GM21825 (cell line): ENCODE data around the gene BTRC.

Source experiments
- ATAC-seq: cut with Tn5 transposase; IDR thresholded peaks from one replicate; pipeline ENCODE4 v1.9.1; 2021; ENCODE audit warnings: mild to moderate bottlenecking, moderate library complexity; ENCODE audit not compliant: unreplicated experiment

Gene BTRC

DNA sequence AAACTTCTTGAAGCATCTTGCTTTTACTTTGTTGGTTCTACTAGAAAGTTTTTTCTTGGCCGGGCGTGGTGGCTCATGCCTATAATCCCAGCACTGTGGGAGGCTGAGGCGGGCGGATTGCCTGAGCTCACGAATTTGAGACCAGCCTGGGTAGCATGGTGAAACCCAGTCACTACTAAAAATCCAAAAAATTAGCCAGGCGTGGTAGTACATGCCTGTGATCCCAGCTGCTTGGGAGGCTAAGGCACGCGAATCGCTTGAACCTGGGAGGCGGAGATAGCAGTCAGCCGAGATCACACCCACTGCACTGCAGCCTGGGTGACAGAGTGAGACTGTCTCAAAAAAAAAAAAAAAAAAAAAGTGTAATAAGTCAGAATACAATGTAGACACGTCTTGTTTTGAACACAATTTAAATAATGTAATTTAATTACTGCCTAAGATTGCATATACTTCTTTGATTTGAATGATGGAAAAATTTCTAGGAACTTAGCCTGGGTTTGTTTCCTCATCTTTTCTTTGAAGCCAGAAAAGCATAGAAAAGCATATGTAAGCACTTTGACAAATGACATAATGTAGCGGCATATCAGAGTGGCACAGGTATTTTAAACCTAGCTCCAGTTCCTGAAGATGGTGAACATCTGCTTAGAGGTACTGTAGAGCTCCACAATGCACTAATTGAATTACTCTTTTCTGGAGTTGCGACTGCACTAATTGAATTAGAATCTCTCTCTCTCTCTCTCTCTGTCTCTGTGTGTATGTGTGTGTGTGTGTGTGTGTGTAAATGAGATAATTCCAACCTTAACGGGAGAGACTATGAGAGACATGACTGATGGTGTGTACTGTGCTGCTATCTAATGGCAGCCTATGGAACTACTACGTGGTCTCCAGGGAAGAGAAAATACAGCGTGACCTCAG, 87.8 kb downstream of the BTRC start:
- no peak for ATAC-seq

DNA sequence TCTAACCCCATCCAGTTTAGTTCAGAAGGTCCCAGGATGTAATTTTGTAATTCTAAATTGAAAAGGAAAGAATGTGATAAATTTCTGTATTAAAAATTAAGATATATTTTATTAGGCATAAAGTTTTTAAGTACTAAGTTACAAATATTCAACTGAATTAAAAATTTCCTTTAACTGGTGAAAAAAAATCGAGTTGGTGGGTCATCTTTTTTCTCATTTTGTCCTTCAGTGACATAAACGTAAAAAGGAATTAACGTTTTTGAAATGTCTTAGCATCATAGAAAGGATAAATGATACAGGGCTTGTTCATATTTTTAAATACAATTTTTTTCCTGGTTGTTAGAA, 88.5 kb downstream of the BTRC start:
- no peak for ATAC-seq

GRCh38 chr10:101444058-101444898, 90.3 kb downstream of the BTRC start:
- ATAC-seq, result no peak

GRCh38 chr10:101446071-101446470, 92.1 kb downstream of the BTRC start:
- ATAC-seq, result no peak

GRCh38 chr10:101446947-101447346, 93.0 kb downstream of the BTRC start:
- ATAC-seq, result no peak

DNA sequence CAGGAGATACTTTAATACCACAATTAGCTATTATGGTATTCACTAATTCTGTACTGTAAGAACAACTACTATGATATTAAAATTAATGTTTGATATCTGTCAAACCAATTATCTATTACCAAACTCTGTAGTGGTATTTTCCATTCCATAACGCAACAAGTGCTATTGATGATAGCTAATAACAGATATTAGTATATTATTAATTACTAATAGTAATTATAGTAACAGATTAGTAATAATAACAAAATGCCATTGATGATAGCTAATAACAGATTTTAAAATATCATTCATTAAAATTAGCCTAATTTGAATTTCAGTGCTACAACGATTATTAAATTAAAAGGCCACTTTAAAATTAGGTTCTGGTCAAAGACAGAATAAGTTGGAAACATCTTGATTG, 93.5 kb downstream of the BTRC start:
- ATAC-seq, result no peak

DNA sequence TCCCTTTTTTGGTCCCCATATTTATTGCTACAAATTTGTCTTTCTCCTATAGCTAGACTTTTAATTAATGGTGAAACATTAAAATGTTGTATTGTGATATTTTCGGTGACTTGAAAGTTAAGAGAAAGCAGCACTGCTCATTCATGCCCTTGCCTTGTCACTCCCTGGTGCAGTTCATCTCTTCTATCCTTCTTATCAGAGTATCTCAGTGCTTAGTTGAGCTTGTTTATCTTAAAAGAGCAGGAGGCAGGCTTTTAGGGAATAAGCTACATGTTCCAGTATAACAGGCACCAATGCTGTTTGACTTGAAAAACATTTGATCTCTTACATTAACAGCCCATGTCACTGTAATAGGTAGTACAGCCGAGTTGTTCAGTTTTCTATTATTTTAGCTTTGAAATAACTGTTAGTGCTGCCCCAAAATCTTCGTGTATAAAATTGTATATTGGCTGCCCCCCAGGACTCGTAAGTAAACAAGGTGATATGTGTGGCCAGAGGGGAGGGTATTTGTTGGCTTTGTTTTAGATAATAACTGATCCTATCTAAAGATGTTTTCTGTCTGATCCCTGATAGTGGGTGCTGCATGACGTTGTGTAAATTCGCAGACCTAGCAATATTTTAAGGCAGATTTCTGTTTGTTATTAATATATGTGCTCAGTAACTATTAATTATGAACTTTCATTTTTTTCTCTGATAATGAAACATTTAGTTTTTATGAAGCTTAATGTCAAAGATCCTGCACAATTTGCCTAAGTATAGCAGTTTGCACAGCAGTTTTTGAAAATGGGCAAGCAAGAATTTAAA, 96.5 kb downstream of the BTRC start:
- ATAC-seq, result no peak

DNA sequence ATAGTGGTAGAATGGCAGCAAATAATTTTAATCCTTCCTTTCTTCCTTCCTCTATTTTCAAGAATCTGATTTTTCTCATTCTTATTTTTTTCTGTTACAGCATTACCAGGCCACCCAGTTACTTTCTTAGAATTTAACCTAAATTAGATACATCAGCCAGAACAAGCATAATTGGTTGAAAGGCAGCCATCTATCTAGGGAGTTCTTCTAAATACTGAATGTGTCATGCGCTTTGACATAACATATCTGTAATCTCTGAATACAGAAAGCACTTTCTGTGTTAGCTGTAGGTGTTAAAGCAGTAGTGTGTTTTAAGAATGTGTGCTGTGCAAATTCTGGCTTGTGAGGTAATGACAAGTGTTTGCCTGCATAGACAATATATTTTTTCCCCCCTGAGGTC, 97.3 kb downstream of the BTRC start:
- ATAC-seq, result no peak

DNA sequence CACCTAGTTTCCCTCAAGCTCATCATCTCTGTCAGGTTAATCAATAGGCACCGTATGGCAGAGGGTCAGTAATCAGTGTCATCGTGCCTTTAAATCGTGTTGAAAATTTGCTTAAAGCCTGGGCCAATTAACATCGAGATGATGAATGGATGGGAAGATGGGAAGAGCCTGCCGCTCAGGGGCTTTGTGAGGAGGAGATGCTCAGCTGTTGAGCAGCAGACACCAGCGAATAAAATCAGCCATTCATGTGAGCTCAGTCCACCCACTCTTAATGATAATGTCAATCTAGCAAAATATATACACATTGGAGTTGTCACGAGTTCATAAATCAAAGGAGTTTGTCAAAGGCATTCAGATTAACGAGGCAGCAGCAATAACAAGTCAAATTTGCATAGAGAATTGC, 97.7 kb downstream of the BTRC start:
- no peak for ATAC-seq

GRCh38 chr10:101452176-101452575, 98.2 kb downstream of the BTRC start:
- ATAC-seq, result no peak

- no peak for ATAC-seq
Measured at GRCh38 chr10:101452593-101452992, 98.6 kb downstream of the BTRC start.

DNA sequence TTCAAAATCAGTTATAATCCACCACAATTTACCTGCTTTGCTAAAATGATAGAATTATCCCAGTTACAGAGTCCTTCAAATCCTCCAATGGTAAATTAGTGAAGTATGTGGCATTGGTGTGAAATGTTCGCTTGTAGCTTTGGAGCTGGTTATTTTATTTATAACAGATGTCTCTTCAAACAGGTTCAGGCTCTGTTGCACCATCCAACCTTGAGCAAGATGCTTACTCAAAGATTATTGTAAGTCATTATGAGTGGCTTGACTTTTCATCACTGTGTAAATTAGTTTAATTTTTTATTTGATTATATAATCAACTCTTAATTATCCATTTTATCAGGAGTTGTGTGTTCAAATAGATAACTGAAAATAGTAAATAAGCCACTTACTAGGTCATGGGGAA, 99.4 kb downstream of the BTRC start:
- ATAC-seq, result no peak

DNA sequence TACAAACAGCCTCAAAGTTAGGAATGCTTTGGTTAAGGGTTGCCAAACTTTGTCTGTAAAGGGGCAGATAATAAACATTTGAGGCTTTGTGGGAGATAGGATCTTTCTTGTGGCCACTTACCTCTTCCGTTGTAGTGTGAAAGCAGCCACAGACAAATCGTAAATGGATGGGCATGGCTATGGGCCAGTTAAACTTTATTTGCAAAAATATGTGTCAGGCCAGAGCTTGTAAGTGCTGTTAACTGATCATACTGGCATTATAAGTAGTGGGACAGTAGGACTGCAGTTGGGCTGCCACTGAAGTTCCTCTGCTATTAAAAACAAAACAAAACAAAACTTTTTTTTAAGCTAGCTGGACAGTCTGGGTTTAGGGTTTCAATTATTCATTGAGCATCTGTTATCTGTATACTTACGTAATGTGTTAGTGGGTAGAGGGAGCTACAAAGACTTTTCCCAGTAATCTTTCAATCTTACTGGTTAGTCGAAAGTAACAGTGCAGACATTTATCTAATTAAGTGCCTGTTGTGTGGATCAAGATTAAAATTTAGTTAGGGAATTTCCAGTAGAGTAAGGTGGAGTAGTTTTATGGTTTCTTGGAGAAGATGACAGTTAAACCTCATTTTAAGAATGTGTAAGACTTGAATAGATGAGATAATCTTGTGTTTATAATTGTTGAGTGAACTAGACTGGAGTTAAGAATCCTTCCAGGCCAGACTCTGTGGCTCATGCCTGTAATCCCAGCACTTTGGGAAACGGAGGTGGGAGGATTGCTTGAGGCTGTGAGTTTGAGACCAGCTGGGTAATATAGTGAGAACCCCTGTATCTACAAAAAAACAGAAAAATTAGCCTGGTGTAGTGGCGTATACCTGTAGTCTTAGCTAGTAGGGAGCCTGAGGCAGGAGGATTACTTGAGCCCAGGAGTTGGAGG, 100.1 kb downstream of the BTRC start:
- ATAC-seq, result no peak

DNA sequence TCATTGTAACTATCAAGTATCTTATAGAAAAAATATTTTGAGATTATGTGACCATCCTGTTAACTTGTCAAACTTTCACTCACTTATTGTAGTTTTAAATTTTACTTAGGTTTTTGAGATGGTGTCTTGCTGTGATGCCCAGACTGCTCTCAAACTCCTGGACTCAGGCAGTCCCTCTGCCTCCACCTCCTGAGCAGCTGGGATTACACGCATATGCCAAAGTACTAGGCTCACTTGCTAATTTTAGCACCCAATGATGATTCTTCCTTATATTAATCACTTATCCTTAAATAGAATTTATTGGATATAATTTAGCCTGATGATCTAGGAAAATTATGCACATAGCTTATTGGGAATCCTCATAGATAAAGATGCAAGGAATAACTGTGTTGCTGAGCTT, 104.9 kb downstream of the BTRC start:
- no peak for ATAC-seq

GRCh38 chr10:101464082-101464481, 110.1 kb downstream of the BTRC start:
- ATAC-seq, result no peak

DNA sequence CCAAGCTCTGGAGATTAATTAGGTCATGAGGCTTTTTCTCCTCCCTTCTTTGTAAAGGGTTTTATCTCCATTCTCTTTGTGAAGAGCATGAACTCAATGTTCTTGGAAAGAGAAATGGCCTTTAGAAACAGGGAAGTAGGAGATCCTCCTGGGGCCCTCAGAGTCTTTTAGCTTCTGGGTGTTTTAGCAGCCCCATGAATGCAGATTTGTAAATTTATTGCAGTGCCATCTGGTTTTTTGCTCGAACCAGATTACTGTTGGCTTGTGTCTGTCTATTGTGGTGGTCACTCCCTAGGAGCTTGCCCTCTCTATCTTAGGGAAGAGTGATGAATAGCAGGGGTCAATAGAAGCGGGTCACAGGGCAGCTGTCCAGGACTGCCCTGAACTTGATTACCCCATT, 110.6 kb downstream of the BTRC start:
- no peak for ATAC-seq

DNA sequence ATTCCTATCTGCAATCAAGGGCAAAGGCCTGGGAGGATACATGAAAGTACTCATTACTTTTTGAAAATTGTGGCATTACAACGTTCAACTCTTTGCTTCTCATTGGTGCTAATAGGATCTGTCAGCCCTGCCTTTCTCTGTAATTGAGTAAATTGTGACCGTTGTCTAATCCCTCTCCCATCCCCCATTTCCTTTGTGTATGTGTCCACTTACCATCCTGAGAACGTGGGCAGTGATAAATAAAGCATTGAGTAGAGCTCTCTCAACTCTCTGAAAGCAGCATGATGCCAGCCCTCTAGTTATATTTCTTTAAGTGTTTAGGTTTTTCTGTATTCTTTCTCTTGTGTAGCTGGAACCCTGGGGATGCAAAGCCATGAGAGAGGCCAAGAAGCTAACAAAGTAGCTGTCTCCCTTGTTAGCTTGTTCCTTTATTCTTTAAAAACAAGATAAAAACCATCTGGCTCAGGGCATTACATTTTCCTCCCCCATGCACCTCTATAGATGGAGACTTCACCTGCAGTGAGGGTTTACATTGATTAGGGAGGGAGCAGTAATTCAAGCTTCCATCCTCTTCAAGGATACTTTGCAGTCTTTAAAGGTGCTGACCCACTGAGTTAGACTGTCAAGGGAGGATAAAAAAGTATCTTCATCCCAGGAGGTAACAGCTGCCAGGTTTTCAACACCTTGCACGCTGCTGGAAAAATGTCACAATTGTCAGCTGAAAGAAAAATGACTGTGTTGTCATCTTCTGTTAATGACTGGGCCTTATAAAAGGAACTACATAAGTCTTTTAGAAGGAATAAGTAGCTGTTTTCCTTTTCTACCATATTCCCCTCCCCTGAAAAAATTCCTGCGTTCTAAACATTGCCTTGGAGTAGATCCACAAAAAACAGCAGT, 112.3 kb downstream of the BTRC start:
- ATAC-seq, result no peak

GRCh38 chr10:101467286-101467770, 113.4 kb downstream of the BTRC start:
- no peak for ATAC-seq

DNA sequence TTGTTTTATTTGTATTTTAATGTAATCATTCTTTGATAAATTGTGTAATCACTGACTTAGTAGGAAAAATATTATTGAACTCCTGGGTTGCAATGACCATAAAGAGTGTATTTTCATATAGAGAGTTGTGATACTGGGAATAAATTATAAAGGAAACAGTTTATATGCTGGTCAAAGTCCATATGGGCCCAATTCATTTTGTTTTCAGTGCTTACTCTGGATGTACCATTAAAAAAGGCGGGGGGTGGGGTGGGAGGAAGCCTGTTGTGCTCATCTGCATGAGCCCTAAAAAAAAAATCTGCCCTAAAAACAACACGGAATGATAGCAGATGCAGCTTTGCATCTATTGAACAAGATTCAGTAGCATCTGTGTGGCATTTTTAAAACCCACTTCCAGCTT, 114.2 kb downstream of the BTRC start:
- ATAC-seq, result no peak
